Nephron progenitor cell (in vitro differentiated cells): ENCODE results near the gene SYNJ2.

ENCODE experiments used
- DNase-seq: peaks from one replicate; pipeline ENCODE4 v3.0.0; 2021
- H3K27ac Mint-ChIP-seq: 2 replicates; pipeline ENCODE4 v1.8.0; 2021; ENCODE audit warnings: mild to moderate bottlenecking, moderate library complexity, mixed read lengths
- H3K27me3 Mint-ChIP-seq: 2 replicates; pipeline ENCODE4 v1.8.0; 2021; ENCODE audit warnings: mild to moderate bottlenecking, low read depth, mixed read lengths; ENCODE audit not compliant: poor library complexity
- H3K36me3 Mint-ChIP-seq: 2 replicates; pipeline ENCODE4 v1.8.0; 2021; ENCODE audit warnings: low read depth, mixed read lengths
- H3K4me1 Mint-ChIP-seq: 2 replicates; pipeline ENCODE4 v1.8.0; 2021; ENCODE audit warnings: mixed read lengths
- H3K4me3 Mint-ChIP-seq: 2 replicates; pipeline ENCODE4 v1.8.0; 2021; ENCODE audit warnings: mild to moderate bottlenecking, moderate library complexity, mixed read lengths
- H3K9me3 Mint-ChIP-seq: 2 replicates; pipeline ENCODE4 v1.8.0; 2021; ENCODE audit warnings: mild to moderate bottlenecking, moderate library complexity, mixed read lengths
- TF ChIP-seq, protein P1 (sequence below): fragments of 200-600 bp; sonication (generic); IDR thresholded peaks from 2 replicates; pipeline ENCODE4 v1.5.0; 2021; ENCODE audit warnings: antibody characterized with exemption

The SYNJ2 gene

DNA sequence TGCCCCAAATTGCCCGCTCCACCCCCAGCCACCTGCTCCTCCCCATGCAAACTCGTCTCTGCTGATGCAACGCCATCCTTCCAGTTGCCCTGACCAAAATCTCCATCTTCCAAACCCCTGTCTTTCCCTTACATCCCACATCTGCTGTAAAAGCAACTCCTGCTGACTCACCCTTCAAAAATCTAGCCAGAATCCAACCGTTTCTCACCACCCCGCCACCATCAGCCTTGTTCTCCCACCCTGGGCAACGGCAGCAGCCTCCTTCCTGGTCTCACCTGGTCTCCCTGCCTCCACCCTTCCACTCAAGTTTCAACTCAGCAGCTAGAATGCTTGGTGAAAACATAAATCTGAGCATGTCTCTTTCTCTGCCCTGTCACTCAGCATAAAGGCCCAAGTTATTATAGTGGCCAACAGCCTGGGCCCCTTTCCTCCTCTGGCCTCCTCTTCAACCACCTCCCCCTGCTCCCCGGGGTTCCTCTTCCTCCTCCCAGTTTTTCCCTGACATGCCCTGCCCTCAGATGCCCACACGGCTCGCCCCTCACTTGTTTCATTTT is 7.2 kb upstream of the SYNJ2 start:
- TF ChIP-seq, protein P1, sequence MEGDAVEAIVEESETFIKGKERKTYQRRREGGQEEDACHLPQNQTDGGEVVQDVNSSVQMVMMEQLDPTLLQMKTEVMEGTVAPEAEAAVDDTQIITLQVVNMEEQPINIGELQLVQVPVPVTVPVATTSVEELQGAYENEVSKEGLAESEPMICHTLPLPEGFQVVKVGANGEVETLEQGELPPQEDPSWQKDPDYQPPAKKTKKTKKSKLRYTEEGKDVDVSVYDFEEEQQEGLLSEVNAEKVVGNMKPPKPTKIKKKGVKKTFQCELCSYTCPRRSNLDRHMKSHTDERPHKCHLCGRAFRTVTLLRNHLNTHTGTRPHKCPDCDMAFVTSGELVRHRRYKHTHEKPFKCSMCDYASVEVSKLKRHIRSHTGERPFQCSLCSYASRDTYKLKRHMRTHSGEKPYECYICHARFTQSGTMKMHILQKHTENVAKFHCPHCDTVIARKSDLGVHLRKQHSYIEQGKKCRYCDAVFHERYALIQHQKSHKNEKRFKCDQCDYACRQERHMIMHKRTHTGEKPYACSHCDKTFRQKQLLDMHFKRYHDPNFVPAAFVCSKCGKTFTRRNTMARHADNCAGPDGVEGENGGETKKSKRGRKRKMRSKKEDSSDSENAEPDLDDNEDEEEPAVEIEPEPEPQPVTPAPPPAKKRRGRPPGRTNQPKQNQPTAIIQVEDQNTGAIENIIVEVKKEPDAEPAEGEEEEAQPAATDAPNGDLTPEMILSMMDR, result no peak
- Mint-ChIP-seq H3K36me3 (no peaks in the 10 kb centered on the region), H3K27me3 (peaks cover 21% of the 10 kb centered on the region), H3K27ac (peak overlapping the region; percentile 30), H3K9me3 (no peaks in the 10 kb centered on the region), H3K4me1 (peaks cover 46% of the 10 kb centered on the region), H3K4me3 (no peak overlapping the region)
- no peak for DNase-seq

DNA sequence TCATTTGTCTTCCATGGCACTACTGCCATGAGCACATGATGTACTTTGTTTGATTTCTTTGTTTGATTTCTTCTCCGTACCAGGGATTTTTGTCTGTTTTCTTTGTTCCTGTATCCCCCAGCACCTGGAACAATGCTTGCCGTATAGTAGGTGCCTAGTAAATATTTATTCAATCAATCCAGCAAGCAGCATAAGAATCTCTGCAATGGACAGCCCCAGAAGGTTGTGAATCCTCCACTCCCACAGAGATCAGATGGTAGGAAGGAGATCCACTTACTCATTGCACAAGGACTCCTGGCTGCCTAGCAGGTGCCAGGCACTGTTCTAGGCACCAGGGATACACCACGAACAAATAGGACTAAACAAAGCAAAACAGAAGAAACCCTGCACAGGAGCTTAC is 6.7 kb upstream of the SYNJ2 start:
- Mint-ChIP-seq H3K4me1 (peaks cover 46% of the 10 kb centered on the region), H3K9me3 (no peaks in the 10 kb centered on the region), H3K36me3 (no peaks in the 10 kb centered on the region), H3K4me3 (no peak overlapping the region), H3K27me3 (peaks cover 24% of the 10 kb centered on the region), H3K27ac (peak overlapping the region; percentile 30)
- no peak for DNase-seq
- TF ChIP-seq, protein P1, result no peak

DNA sequence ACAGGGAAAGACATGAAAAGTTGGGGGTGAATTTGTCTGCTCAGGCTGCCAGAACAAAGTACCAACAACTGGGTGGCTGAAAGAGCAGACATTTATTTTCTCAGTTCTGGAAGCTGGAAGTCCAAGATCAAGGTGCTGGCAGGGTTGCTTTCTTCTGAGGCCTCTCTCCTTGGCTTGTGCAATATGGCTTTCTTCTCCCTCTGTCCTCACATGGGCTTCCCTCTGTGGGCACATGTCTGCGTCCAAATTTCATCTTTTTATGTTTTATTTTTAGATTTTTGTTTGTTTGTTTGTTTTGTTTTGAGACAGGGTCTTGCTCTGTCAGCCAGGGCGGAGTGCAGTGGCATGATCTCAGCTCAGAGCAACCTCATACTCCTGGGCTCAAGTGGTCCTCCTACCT is 6.2 kb upstream of the SYNJ2 start:
- Mint-ChIP-seq H3K4me3 (no peak overlapping the region), H3K27me3 (peaks cover 29% of the 10 kb centered on the region), H3K27ac (no peak overlapping the region), H3K4me1 (peaks cover 46% of the 10 kb centered on the region), H3K36me3 (no peaks in the 10 kb centered on the region), H3K9me3 (no peaks in the 10 kb centered on the region)
- no peak for DNase-seq
- TF ChIP-seq, protein P1, result no peak

DNA sequence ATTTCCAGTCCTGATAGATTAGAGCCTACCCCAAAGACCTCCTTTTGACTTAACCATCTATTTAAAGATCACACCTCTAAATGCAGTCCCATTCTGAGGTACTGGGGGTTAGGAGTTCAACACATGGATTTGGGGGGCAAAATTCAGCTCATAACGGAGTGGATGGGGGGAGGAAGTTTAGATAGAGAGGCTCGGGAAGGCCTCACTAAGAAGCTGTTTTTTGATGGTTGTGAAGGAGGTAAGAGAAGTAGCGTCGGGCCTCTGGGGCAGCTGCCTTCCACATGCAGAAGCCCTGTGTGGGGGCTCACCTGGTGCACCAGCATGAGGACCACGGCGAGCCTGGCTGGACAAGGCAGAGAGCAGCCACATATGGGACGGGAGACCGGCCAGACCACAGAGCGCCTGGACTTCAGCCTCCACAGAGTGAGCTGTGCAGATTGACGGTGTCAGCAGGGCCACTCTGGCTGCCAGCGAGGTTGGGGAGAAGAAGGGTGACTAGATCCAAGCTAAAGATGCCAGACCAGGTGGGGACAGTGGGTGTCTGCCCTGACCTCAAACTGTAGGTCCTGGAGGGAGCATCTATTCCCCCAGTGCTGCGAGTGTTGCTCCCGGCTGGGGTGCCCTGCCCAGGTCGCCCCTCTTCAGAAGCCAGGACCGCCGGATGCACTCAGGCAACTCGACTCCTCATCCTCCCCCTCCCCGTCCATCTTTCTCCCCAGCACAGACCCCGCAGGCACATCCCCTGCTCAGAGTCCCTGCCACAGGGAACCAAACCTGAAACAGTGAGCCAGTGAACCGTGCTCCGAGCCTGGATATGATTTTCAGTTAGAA is 5.1 kb upstream of the SYNJ2 start:
- no peak for DNase-seq
- no peaks in the 10 kb centered on the region for H3K36me3 Mint-ChIP-seq
- H3K4me3 Mint-ChIP-seq, result no peak overlapping the region
- H3K4me1 Mint-ChIP-seq, result peaks cover 44% of the 10 kb centered on the region
- TF ChIP-seq, protein P1, result no peak
- peaks cover 33% of the 10 kb centered on the region for H3K27me3 Mint-ChIP-seq
- no peak overlapping the region for H3K27ac Mint-ChIP-seq
- no peaks in the 10 kb centered on the region for H3K9me3 Mint-ChIP-seq

DNA sequence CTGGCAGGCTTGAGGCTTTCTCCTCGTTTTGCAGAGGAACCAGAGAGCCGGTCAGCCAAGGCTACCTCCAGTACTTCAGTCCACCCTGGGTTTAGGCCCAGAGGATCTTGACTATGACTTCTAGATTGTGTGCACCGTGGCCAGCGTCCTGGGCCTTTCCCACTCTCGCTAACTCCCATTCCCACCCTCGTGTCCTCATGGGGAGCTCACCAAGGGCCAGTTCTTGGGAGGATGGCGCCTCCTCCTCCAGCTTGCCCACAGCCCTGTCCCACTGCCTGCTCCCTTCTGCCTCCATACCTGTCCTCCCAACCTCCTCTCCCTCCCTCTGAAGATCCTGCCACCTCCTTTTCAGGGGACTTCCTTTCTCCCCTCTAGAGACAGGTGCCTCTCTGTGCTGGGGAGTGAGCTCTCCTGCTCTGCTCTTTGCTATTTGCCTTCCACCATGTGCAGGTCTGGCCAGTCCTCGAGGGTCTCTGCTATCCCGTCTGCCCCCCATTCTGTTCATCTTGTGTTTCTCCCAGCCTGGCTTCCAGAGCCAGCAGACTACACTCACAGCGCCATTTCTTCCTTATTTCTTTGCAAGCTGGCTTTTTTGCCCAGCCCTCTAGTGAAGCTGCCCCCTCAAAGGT is 4.4 kb upstream of the SYNJ2 start:
- H3K27me3 Mint-ChIP-seq, result peaks cover 36% of the 10 kb centered on the region
- H3K9me3 Mint-ChIP-seq, result no peaks in the 10 kb centered on the region
- no peak overlapping the region for H3K4me3 Mint-ChIP-seq
- no peak overlapping the region for H3K27ac Mint-ChIP-seq
- H3K36me3 Mint-ChIP-seq, result no peaks in the 10 kb centered on the region
- DNase-seq, result no peak
- TF ChIP-seq, protein P1, result no peak
- peaks cover 42% of the 10 kb centered on the region for H3K4me1 Mint-ChIP-seq
